ENCODE results near the gene DDN.

The DDN gene

GRCh38 chr12:48960834-48961233 lies 38.3 kb downstream of the DDN start:
- Mint-ChIP-seq H3K4me3 (no peak overlapping the region), H3K27me3 (peaks cover 4% of the 10 kb centered on the region), H3K4me1 (ENCODE audit: low read depth) (peaks cover 16% of the 10 kb centered on the region), H3K27ac (no peak overlapping the region), H3K9me3 (no peaks in the 10 kb centered on the region), H3K36me3 (ENCODE audit: low read depth) (peaks cover 14% of the 10 kb centered on the region)
- DNase-seq: no peak

- Mint-ChIP-seq H3K4me1 (ENCODE audit: low read depth) (peaks cover 35% of the 10 kb centered on the region), H3K27ac (peak overlapping the region; percentile 93), H3K36me3 (ENCODE audit: low read depth) (peaks cover 31% of the 10 kb centered on the region), H3K9me3 (no peaks in the 10 kb centered on the region), H3K27me3 (peaks cover 4% of the 10 kb centered on the region), H3K4me3 (peak overlapping the region; percentile 96)
- no peak for DNase-seq
These were observed 41.2 kb downstream of the DDN start for GRCh38 chr12:48958049-48958388.

DNA sequence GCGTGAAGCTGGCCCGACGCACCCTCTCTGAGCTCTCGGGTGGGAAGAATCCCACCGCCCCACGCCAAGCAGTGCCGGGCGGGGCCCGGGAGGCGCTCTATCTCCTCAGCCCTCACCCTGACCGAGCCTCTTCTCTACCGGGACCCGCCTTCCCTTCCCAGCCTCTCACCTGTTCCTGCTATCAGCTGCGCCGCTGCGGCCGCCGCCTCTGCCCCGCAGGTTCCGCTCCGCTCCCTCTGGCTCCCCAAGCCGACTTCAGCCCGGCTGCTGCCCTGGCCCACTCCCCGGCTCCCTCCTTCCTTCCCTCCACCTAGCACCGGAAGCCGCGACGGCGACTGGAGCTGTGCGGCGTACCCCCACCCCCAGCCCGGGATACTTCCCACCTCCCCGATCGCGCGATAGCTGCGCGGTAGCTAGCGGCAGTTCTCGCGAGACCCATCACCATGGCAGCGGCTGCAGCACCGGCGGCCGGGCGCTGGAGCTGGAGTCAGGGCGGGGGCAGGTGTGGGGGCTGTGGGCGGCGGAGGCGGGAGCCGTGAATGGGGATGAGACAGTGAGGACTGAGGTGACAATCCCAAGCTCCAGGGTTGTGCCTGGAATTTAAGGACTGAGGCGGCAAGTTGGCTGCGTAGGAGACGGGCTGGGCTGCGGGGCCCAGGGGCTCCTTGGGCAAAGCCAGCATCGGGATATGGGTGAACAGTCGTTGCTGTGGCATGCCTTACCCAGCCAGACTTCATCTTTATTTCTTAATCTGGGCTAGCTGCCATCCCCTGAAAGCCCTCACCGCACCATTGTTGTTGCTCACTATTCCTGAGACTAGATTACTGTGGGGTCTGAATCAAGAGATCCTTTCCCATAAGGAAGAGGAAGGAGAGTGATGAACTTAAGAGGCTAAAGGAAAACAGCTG lies 41.8 kb downstream of the DDN start, which contains the start of gene ARF3:
Gene ARF3, minus strand, starts transcription at position 347 of the 908 bp plus-strand sequence. CDS start 16,392 bp downstream, outside the sequence.
- Mint-ChIP-seq H3K27me3 (peaks cover 4% of the 10 kb centered on the region), H3K27ac (peak within 1 kb of the TSS; percentile 93), H3K4me3 (peak within 1 kb of the TSS; percentile 96), H3K36me3 (ENCODE audit: low read depth) (peaks cover 37% of the 10 kb centered on the region), H3K4me1 (ENCODE audit: low read depth) (peaks cover 35% of the 10 kb centered on the region), H3K9me3 (no peaks in the 10 kb centered on the region)
- DNase-seq: peak; percentile 94

GRCh38 chr12:48956279-48957140 lies 42.7 kb downstream of the DDN start:
- peaks cover 42% of the 10 kb centered on the region for H3K36me3 Mint-ChIP-seq (ENCODE audit: low read depth)
- peak; percentile 50 for DNase-seq
- peak overlapping the region; percentile 93 for H3K27ac Mint-ChIP-seq
- peaks cover 38% of the 10 kb centered on the region for H3K4me1 Mint-ChIP-seq (ENCODE audit: low read depth)
- H3K9me3 Mint-ChIP-seq: no peaks in the 10 kb centered on the region
- peak overlapping the region; percentile 96 for H3K4me3 Mint-ChIP-seq
- H3K27me3 Mint-ChIP-seq: peaks cover 4% of the 10 kb centered on the region

GRCh38 chr12:48954841-48955501 lies 44.2 kb downstream of the DDN start:
- H3K36me3 Mint-ChIP-seq (ENCODE audit: low read depth): peaks cover 50% of the 10 kb centered on the region
- H3K27ac Mint-ChIP-seq: no peak overlapping the region
- H3K4me3 Mint-ChIP-seq: peak overlapping the region; percentile 96
- peaks cover 38% of the 10 kb centered on the region for H3K4me1 Mint-ChIP-seq (ENCODE audit: low read depth)
- H3K9me3 Mint-ChIP-seq: no peaks in the 10 kb centered on the region
- no peak for DNase-seq
- peaks cover 4% of the 10 kb centered on the region for H3K27me3 Mint-ChIP-seq

DNA sequence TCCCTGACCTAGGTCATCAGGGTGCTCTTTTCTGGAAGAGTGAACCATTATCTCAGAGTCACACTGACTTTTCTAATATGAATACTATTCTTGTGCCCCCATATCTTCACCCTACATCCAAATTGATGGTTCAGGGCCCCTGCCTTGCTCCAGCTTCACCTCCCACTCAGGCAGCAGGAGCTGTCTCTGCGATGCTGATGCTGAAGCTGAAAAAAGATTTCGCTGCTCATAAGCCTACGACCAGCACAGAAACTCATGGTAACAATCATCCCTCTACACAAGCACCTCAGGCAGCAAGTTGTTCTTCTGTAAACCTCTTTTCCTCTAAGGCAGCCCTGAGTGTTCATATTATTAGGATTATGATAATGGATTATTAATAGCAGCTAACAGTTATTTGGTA lies 45.1 kb downstream of the DDN start:
- no peaks in the 10 kb centered on the region for H3K9me3 Mint-ChIP-seq
- H3K27ac Mint-ChIP-seq: no peak overlapping the region
- peaks cover 55% of the 10 kb centered on the region for H3K36me3 Mint-ChIP-seq (ENCODE audit: low read depth)
- peaks cover 38% of the 10 kb centered on the region for H3K4me1 Mint-ChIP-seq (ENCODE audit: low read depth)
- DNase-seq: no peak
- H3K4me3 Mint-ChIP-seq: no peak overlapping the region
- no peaks in the 10 kb centered on the region for H3K27me3 Mint-ChIP-seq

DNA sequence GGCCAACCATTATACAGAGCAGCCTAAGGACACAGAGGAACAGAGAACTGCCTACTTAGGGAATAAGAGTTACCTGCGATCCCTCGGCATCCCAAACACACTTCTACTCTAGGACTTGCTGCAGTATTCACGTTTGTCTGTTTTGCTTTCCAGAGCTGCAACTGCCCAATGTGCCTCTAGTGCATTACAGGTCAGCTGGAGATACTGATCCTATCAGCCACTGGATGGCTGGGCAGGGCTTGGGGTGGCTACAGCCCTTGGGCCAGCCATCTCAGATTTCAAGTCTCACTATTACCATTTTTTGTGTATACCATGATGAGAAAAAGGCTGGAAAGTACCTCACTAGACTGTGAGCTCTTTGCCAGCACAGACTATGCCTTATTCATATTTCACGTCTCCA lies 46.5 kb downstream of the DDN start:
- Mint-ChIP-seq H3K9me3 (no peaks in the 10 kb centered on the region), H3K27ac (no peak overlapping the region), H3K36me3 (ENCODE audit: low read depth) (peaks cover 60% of the 10 kb centered on the region), H3K4me3 (no peak overlapping the region), H3K4me1 (ENCODE audit: low read depth) (peaks cover 40% of the 10 kb centered on the region), H3K27me3 (no peaks in the 10 kb centered on the region)
- DNase-seq: no peak

GRCh38 chr12:48947727-48948126 lies 51.4 kb downstream of the DDN start:
- H3K4me3 Mint-ChIP-seq: no peak overlapping the region
- H3K9me3 Mint-ChIP-seq: no peaks in the 10 kb centered on the region
- no peaks in the 10 kb centered on the region for H3K27me3 Mint-ChIP-seq
- no peak overlapping the region for H3K27ac Mint-ChIP-seq
- no peak for DNase-seq
- H3K4me1 Mint-ChIP-seq (ENCODE audit: low read depth): peaks cover 15% of the 10 kb centered on the region
- H3K36me3 Mint-ChIP-seq (ENCODE audit: low read depth): peaks cover 34% of the 10 kb centered on the region

GRCh38 chr12:48946943-48947342 lies 52.2 kb downstream of the DDN start:
- Mint-ChIP-seq H3K9me3 (no peaks in the 10 kb centered on the region), H3K27me3 (no peaks in the 10 kb centered on the region), H3K4me1 (ENCODE audit: low read depth) (peaks cover 13% of the 10 kb centered on the region), H3K27ac (peak overlapping the region; percentile 12), H3K4me3 (no peak overlapping the region), H3K36me3 (ENCODE audit: low read depth) (peaks cover 33% of the 10 kb centered on the region)
- DNase-seq: no peak

DNA sequence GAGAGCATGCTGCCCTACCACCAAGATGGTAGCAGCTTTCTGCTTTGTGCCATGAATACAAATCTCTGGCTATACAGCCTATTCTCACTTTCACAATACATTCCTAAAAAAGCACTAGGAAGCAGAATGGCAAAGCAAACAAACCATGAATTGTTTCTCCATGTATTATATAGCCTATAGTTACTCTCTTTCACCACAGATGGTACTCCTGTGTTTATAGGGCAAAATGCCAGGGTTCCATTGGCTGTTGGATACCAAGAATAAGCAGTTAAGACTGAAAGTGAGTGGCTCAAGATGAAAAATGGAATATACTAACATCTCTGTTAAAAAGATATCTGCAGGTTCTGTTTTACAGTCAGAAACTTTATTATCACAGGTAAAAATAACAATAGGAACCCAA lies 53.0 kb downstream of the DDN start:
- H3K27me3 Mint-ChIP-seq: no peaks in the 10 kb centered on the region
- H3K4me1 Mint-ChIP-seq (ENCODE audit: low read depth): peaks cover 12% of the 10 kb centered on the region
- H3K36me3 Mint-ChIP-seq (ENCODE audit: low read depth): peaks cover 33% of the 10 kb centered on the region
- no peak for DNase-seq
- no peaks in the 10 kb centered on the region for H3K9me3 Mint-ChIP-seq
- no peak overlapping the region for H3K4me3 Mint-ChIP-seq
- no peak overlapping the region for H3K27ac Mint-ChIP-seq
